ENCODE data around the gene NLGN1.

- TF ChIP-seq PCBP2 (optimal IDR thresholded peaks at IDR 0.05; ENCODE audit: low read depth, low read length, poor library complexity, severe bottlenecking) (no peak), ZBTB20 (CRISPR knock-in tag; IDR thresholded peaks at IDR 0.05; ENCODE audit: borderline replicate concordance, low read depth) (no peak), CTCF (CRISPR knock-in tag; IDR thresholded peaks at IDR 0.05) (no peak), ZNF121 (CRISPR knock-in tag; IDR thresholded peaks at IDR 0.05) (no peak), POLR2A (IDR thresholded peaks at IDR 0.05; ENCODE audit: insufficient read depth in 1 of 2, low read depth in 2 of 2, low read length in 2 of 2) (no peak), ZNF556 (CRISPR knock-in tag; IDR thresholded peaks at IDR 0.05; ENCODE audit: borderline replicate concordance) (no peak), SP1 (IDR thresholded peaks at IDR 0.05) (no peak), SP1 (CRISPR knock-in tag; IDR thresholded peaks at IDR 0.05) (no peak), ZFP36 (IDR thresholded peaks at IDR 0.05; ENCODE audit: borderline replicate concordance, low read depth, low read length, partially characterized antibody) (no peak), SIN3A (IDR thresholded peaks at IDR 0.05; ENCODE audit: borderline replicate concordance, low read depth, low read length) (no peak)
Measured at GRCh38 chr3:173762501-173762900, 365.0 kb downstream of the NLGN1 start.
